K562 treated with DMSO at 1 percent for 12 hours (cell line): Measurements from ENCODE around the gene FBXO9. TPM values are rescaled to one million over a fixed set of nuclear protein-coding genes. Genes with fewer than 3 reads are reported as not detected.

Experiments used
- total RNA-seq: library from RNA; unstranded; fragments of 300-600 nt; gene quantifications from 2 replicates; pipeline ENCODE4 v1.2.3, GENCODE V29; 2022; ENCODE audit not compliant: insufficient read depth

FBXO9 gene
- 24.0 and 55.3 TPM in 2 replicates for total RNA-seq

GRCh38 chr6:53065266-53066076, at the start of gene FBXO9:
FBXO9 (plus strand) TSS chr6:53065404; CDS start chr6:53065790, 386 bp downstream.

GRCh38 chr6:53148684-53149083, 83.5 kb downstream of the FBXO9 start, which contains the start of gene GCM1:
GCM1 (minus strand) TSS chr6:53148841; CDS start chr6:53145632, 3,209 bp downstream.

Other genes starting within 250 kb of the FBXO9 start
- not detected in 2 replicates for gene GSTA5, start 224.6 kb upstream of the FBXO9 start, total RNA-seq
- gene GSTA3, start 155.7 kb upstream of the FBXO9 start, total RNA-seq, result not detected in 2 replicates
- gene GSTA4, start 70.1 kb upstream of the FBXO9 start, total RNA-seq, result 1.5 and 4.3 TPM in 2 replicates
- 1.0 and 4.5 TPM in 2 replicates for gene CILK1, start 3.6 kb upstream of the FBXO9 start, total RNA-seq
- gene GCM1, start 83.4 kb downstream of the FBXO9 start, total RNA-seq, result not detected in 2 replicates